GM19438 (cell line): ENCODE measurements around the gene MAP2K2.

ENCODE experiments used
- ATAC-seq: cut with Tn5 transposase; IDR thresholded peaks from one replicate; pipeline ENCODE4 v1.9.1; 2021; ENCODE audit warnings: low read depth; ENCODE audit not compliant: unreplicated experiment

The MAP2K2 gene

GRCh38 chr19:4100647-4101495 lies 23.1 kb downstream of the MAP2K2 start:
- ATAC-seq: no peak

GRCh38 chr19:4099041-4099764 lies 24.7 kb downstream of the MAP2K2 start:
- no peak for ATAC-seq

DNA sequence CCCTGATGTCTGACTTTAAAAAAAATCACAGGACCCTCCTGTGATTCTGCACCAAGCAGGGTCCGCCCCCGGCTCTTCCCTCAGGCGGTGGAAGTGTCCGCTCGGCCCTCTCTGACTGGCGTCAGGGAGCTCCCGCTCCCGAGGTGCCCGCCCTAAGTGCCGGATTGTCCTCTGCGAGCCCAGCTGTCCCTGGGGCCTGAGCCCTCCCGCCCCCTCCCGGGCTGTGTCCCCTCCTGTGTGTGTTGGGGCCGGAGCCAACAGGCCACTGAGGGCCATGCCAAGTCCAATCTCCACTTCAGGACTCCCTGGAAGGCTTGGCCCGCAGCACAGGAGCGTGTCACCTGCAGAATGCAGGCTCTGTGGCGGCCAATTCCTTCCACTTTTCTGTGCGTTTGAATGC lies 25.4 kb downstream of the MAP2K2 start:
- ATAC-seq: no peak

GRCh38 chr19:4097501-4097900 lies 26.4 kb downstream of the MAP2K2 start:
- ATAC-seq: no peak

GRCh38 chr19:4096049-4096892 lies 27.7 kb downstream of the MAP2K2 start:
- no peak for ATAC-seq

GRCh38 chr19:4095488-4095844 lies 28.5 kb downstream of the MAP2K2 start:
- ATAC-seq: no peak

GRCh38 chr19:4094761-4095487 lies 29.0 kb downstream of the MAP2K2 start:
- ATAC-seq: no peak

- no peak for ATAC-seq
These were observed 29.6 kb downstream of the MAP2K2 start for GRCh38 chr19:4094291-4094690.

GRCh38 chr19:4093643-4094175 lies 30.2 kb downstream of the MAP2K2 start:
- no peak for ATAC-seq

DNA sequence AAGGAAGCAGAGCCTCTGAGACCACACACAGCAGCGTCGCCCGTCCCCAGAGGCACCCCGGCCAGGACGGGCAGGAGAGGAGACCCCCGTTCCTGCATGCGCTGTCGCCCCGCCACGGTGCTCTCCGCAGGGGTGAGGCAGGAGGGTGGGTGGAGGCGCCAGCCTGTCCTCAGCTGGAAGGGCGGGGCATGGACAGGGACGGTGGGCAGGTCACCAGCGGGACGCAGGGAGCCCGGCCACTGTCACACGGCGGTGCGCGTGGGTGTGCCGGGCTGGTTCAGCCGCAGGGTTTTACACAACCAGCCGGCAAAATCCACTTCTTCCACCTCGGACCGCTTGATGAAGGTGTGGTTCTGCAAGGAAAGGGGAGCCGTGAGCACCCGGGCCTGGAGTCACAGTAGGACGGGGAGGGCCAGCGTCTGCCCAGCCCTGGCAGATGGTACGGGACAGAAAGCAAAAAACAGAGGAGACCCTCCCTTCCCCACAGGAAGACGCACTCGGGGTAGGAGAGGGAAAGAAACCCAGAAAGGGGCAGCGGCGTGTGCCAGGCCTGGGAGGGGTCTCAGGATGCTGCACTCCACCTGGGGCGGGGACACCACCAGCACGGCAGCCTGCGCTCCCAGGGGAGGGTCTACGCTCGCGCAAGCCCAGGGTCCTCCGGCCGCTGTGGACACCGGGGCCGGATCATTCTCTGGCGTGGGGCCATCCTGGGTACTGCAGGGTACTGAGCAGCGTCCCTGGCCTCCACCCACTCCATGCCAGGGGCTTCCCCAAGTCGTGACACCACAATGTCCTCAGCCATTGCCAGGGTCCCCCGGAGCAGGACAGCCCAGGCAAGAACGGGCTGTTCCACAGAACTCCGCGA lies 33.3 kb downstream of the MAP2K2 start:
- ATAC-seq: no peak

- ATAC-seq: no peak
These were observed 34.0 kb downstream of the MAP2K2 start for GRCh38 chr19:4089946-4090345.

- ATAC-seq: peak; percentile 60
These were observed 34.5 kb downstream of the MAP2K2 start for GRCh38 chr19:4089400-4089908.

DNA sequence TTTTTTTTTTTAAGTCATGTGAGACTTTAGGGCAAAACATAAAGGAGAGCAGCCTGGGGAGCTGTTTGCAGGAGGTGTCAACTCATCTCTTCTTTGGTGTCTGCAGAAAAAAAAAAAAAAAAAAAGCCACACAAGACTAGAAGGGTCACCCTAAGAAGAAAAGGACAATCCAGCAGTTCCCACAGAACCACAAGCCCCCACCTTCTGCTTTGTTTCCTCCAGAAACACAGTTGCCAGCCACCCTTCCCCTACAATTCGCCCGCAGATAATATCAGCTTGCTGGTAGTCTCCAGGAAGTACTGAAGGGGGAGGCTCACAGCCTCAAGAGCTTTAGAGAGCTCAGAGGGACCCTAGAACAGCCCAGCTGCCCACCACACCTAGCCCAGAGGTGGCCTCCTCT lies 34.9 kb downstream of the MAP2K2 start:
- ATAC-seq: peak; percentile 29

- ATAC-seq: no peak
These were observed 35.9 kb downstream of the MAP2K2 start for GRCh38 chr19:4087787-4088679.

GRCh38 chr19:4086411-4086867 lies 37.5 kb downstream of the MAP2K2 start:
- no peak for ATAC-seq

GRCh38 chr19:4084547-4084877 lies 39.4 kb downstream of the MAP2K2 start:
- no peak for ATAC-seq

- ATAC-seq: peak; percentile 60
These were observed 40.0 kb downstream of the MAP2K2 start for GRCh38 chr19:4083677-4084546.
